Motor neuron (in vitro differentiated cells): Measurements from ENCODE around the gene SLC49A4. TPM values are rescaled to one million over a fixed set of nuclear protein-coding genes. Genes with fewer than 3 reads are reported as not detected.
A peak's percentile ranks its signal among the peaks of the same experiment; 100 is the strongest.

Experiments
- ATAC-seq, 8 experiments: fragments of 200-7000 bp; cut with Tn5 transposase; replicated peaks in 6 of 8; 2 replicates each; pipeline ENCODE4 v1.8.0; 2021; ENCODE audit warnings: mild to moderate bottlenecking in 8 of 8, moderate library complexity in 8 of 8
- H3K27ac ChIP-seq, 2 donors: fragments of 250-450 bp; sonication (Bioruptor Pico); 2 replicates each; pipeline ENCODE4 v1.9.0; 2021; ENCODE audit warnings: antibody characterized with exemption in 2 of 2, mild to moderate bottlenecking in 2 of 2, moderate library complexity in 1 of 2
- H3K4me1 ChIP-seq, 2 donors: fragments of 250-450 bp; sonication (Bioruptor Pico); replicated peaks in 1 of 2; 2 replicates each; pipeline ENCODE4 v1.6.1; 2021; ENCODE audit warnings: antibody characterized with exemption in 2 of 2, mild to moderate bottlenecking in 2 of 2, moderate library complexity in 1 of 2
- H3K4me3 ChIP-seq, 5 donors: fragments of 250-450 bp; sonication (Bioruptor Pico); 2 replicates each; pipeline ENCODE4 v1.9.0; 2021; ENCODE audit warnings: antibody characterized with exemption in 5 of 5, mild to moderate bottlenecking in 5 of 5, moderate library complexity in 4 of 5
- WGBS, 10 experiments: fragments of 450-650 bp; shearing (Covaris generic); methylation state at CpG; one replicate each; pipeline ENCODE4 v1.0.0; 2022; 5-methylcytosine and 5-hydroxymethylcytosine counted together
- in situ Hi-C, 9 experiments: fragments of 400-800 bp; cut with MboI; loops; one replicate each; pipeline ENCODE4 v1.15.0; 2021; ENCODE audit warnings: low sequenced_read_pairs in 9 of 9, low pct_unique_long_range_greater_than_20kb in 2 of 9; ENCODE audit not compliant: unreplicated experiment in 9 of 9
- total RNA-seq, 8 experiments: library from RNA; unstranded; fragments of 300-600 nt; gene quantifications; 2 replicates each; pipeline versions ENCODE4 v1.2.3 to v1.2.4, GENCODE V29; 2022

SLC49A4 gene
- total RNA-seq, 8 experiments from 2014 or later = 5.9 to 20.0 (median 10.3) TPM

- Histone ChIP-seq H3K27ac (no peak overlapping the region), H3K4me3 (no peak overlapping the region), H3K4me1 (no peaks in the 10 kb centered on the region)
- ATAC-seq = peak in 2 of 8 experiments; percentile 24 to 61
- in situ Hi-C loops = no loop called here
- WGBS, 10 experiments = 29 to 100% (median 90%) methylated on average over 1 to 5 of the region's 5 CpGs
Observed at GRCh38 chr3:122770521-122771202, 24.2 kb upstream of the SLC49A4 start.

- in situ Hi-C loops = no loop called here
- no peak overlapping the region for H3K4me3 ChIP-seq
- 88 to 100% (median 100%) methylated on average over 1 of the region's 1 CpG; no CpG with 5 or more reads in 1 of the 10 experiments for WGBS, 10 experiments
- no peaks in the 10 kb centered on the region for H3K4me1 ChIP-seq
- no peak overlapping the region for H3K27ac ChIP-seq
- ATAC-seq = no peak
Observed at GRCh38 chr3:122772827-122773226, 22.0 kb upstream of the SLC49A4 start.

DNA sequence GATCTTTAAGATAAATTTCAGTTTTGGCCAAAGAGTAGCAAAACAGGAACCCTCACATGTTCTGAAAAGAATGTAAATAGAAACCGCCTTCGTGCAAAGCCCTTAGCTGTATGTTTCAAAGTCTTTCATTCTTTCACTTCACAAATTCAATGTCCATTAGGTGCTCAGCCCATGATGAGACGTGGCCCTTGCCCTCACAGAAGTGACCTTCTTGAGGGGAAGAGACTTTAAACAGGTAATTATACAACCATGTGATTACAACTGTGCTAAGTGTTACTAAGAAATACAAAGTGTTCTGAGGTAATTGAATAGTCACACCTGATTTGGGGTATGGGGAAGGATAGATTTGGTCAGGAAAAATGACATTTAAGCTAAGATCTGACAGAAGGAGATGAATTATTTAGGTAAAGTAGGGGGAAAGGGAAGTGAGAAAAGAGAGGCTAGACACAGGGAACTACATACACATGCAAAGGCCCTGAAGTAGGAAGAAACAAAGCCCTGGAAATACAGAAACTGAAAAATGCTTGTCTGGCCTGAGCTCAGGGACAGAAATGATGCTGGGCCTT is 20.8 kb upstream of the SLC49A4 start:
- ATAC-seq = no peak
- Histone ChIP-seq H3K4me1 (no peaks in the 10 kb centered on the region), H3K27ac (no peak overlapping the region), H3K4me3 (no peak overlapping the region)
- in situ Hi-C loops = no loop called here
- WGBS, 10 experiments = 71 to 100% (median 89%) methylated on average over 1 to 3 of the region's 3 CpGs; no CpG with 5 or more reads in 4 of the 10 experiments

GRCh38 chr3:122774564-122774963 is 20.3 kb upstream of the SLC49A4 start:
- 87 to 100% (median 100%) methylated on average over 2 to 3 of the region's 3 CpGs; no CpG with 5 or more reads in 5 of the 10 experiments for WGBS, 10 experiments
- in situ Hi-C loops = no loop called here
- ATAC-seq = no peak
- H3K4me1 ChIP-seq = no peaks in the 10 kb centered on the region
- no peak overlapping the region for H3K4me3 ChIP-seq
- no peak overlapping the region for H3K27ac ChIP-seq

- H3K27ac ChIP-seq = no peak overlapping the region
- H3K4me3 ChIP-seq = no peak overlapping the region
- 32 to 100% (median 81%) methylated on average over 1 to 5 of the region's 5 CpGs; no CpG with 5 or more reads in 1 of the 10 experiments for WGBS, 10 experiments
- H3K4me1 ChIP-seq = no peaks in the 10 kb centered on the region
- peak in 1 of 8 experiments; percentile 76 for ATAC-seq
- in situ Hi-C loops = no loop called here
Observed at GRCh38 chr3:122776675-122777468, 18.0 kb upstream of the SLC49A4 start.

DNA sequence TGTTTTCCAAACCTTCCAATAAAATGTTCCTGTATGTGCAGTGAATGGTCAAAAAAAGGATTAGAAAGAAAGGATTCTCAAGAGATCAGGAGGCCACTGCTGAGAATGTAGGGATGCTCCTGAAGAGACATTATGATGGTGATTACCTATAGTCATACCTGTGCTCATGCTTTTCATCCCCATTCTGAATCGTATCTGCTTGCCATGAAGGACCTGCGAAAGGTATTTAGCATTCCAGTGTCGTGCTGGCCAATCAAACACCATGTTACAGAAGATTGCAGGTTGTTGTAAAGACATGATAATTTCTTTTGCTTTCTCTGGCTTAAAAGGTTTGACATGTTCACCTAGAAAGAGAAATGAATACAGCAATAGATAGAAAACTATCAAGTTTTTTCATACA is 17.3 kb upstream of the SLC49A4 start:
- WGBS, 10 experiments = 50 to 100% (median 70%) methylated on average over 1 to 3 of the region's 3 CpGs; no CpG with 5 or more reads in 1 of the 10 experiments
- no peak overlapping the region for H3K4me3 ChIP-seq
- H3K4me1 ChIP-seq = no peaks in the 10 kb centered on the region
- H3K27ac ChIP-seq = no peak overlapping the region
- in situ Hi-C loops = no loop called here
- peak in 1 of 8 experiments; percentile 22 for ATAC-seq

DNA sequence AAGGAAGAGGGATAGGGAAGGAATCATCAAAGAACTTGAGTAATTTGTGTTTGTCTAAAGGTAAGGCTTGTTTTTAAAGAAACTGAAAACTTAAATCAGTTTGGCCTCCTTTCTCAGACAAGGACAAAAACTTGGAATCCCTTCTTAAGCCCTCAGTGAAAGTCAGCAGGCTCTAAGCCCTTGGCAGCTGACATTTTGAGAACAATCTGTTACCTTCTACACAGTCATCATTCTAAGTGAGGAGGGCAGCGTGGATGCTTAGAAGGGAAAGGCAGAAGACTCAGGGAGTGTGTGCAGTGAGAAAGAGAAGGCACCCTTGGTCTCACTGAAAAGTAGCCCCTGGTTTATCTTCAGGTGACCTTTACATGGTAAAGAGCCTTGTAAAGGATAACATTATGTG is 12.1 kb upstream of the SLC49A4 start:
- ATAC-seq = no peak
- Histone ChIP-seq H3K4me3 (no peak overlapping the region), H3K27ac (no peak overlapping the region), H3K4me1 (no peaks in the 10 kb centered on the region)
- in situ Hi-C loops = no loop called here
- WGBS, 10 experiments = 43 to 100% (median 100%) methylated on average over 1 of the region's 1 CpG; no CpG with 5 or more reads in 4 of the 10 experiments

GRCh38 chr3:122784436-122784835 is 10.4 kb upstream of the SLC49A4 start:
- in situ Hi-C loops = no loop called here
- ATAC-seq = no peak
- WGBS, 10 experiments = 40 to 100% (median 100%) methylated on average over 1 of the region's 1 CpG; no CpG with 5 or more reads in 5 of the 10 experiments

GRCh38 chr3:122785231-122785630 is 9.6 kb upstream of the SLC49A4 start:
- H3K4me3 ChIP-seq = no peak overlapping the region
- no peak for ATAC-seq
- no peak overlapping the region for H3K27ac ChIP-seq
- in situ Hi-C loops = no loop called here
- no peaks in the 10 kb centered on the region for H3K4me1 ChIP-seq
- WGBS, 10 experiments = 44 to 100% (median 93%) methylated on average over 1 of the region's 1 CpG; no CpG with 5 or more reads in 4 of the 10 experiments

More at GRCh38 chr3:122784436-122784835, 10.4 kb upstream of the SLC49A4 start:
- no peak overlapping the region for H3K27ac ChIP-seq
- no peaks in the 10 kb centered on the region for H3K4me1 ChIP-seq
- H3K4me3 ChIP-seq = no peak overlapping the region

GRCh38 chr3:122786066-122786465 is 8.8 kb upstream of the SLC49A4 start:
- H3K4me3 ChIP-seq = no peak overlapping the region
- no peak overlapping the region for H3K27ac ChIP-seq
- no peak for ATAC-seq
- in situ Hi-C loops = no loop called here
- no peaks in the 10 kb centered on the region for H3K4me1 ChIP-seq
- WGBS, 10 experiments = 0 to 100% (median 100%) methylated on average over 1 of the region's 1 CpG; no CpG with 5 or more reads in 1 of the 10 experiments

GRCh38 chr3:122787872-122788271 is 7.0 kb upstream of the SLC49A4 start:
- 70 to 100% (median 100%) methylated on average over 1 to 2 of the region's 2 CpGs; no CpG with 5 or more reads in 1 of the 10 experiments for WGBS, 10 experiments
- H3K27ac ChIP-seq = no peak overlapping the region
- in situ Hi-C loops = no loop called here
- no peak overlapping the region for H3K4me3 ChIP-seq
- H3K4me1 ChIP-seq = peaks cover 2% of the 10 kb centered on the region in 2 donors
- ATAC-seq = no peak

GRCh38 chr3:122789585-122790273 is 5.1 kb upstream of the SLC49A4 start:
- H3K27ac ChIP-seq = no peak overlapping the region
- no peak for ATAC-seq

More at GRCh38 chr3:122789585-122790273, 5.1 kb upstream of the SLC49A4 start:
- WGBS, 10 experiments = 77 to 100% (median 90%) methylated on average over 3 to 11 of the region's 11 CpGs
- Histone ChIP-seq H3K4me3 (no peak overlapping the region), H3K4me1 (peaks cover 3 to 5% of the 10 kb centered on the region in 2 donors)
- in situ Hi-C loops = no loop called here
